ENCODE data around the gene BARHL2.

- TF ChIP-seq CTCF (IDR thresholded peaks at IDR 0.05) (no peak), EP300 (IDR thresholded peaks at IDR 0.05) (no peak)
Observed at GRCh38 chr1:90761156-90761555, 44.1 kb upstream of the BARHL2 start.
